Bronchial epithelial cell (primary cell): Measurements from ENCODE around the gene PITRM1. TPM values are rescaled to one million over a fixed set of nuclear protein-coding genes. Genes with fewer than 3 reads are reported as not detected.
"Not testable (repeated sequence)": the region's sequence is repeated elsewhere in the genome, so short reads cannot be mapped to it uniquely, and the experiment has no call there.

Experiments used
- DNase-seq: peaks from one replicate; pipeline ENCODE4 v3.0.0-alpha.2; 2010; ENCODE audit warnings: low read depth
- FAIRE-seq: peaks from 2 replicates; lab custom pipeline; 2011; peaks lifted over from hg19 to GRCh38; lab: Jason Lieb, UNC
- H3K27me3 ChIP-seq: 2 replicates; pipeline ENCODE4 v1.5.1; 2011; ENCODE audit warnings: low read length; ENCODE audit not compliant: control insufficient read depth, insufficient read depth
- H3K36me3 ChIP-seq: 2 replicates; pipeline ENCODE4 v1.5.1; 2011; ENCODE audit warnings: low read length; ENCODE audit not compliant: control insufficient read depth, insufficient read depth
- H3K4me3 ChIP-seq: 2 replicates; pipeline ENCODE4 v1.5.1; 2011; ENCODE audit warnings: mild to moderate bottlenecking, low read depth, low read length, control low read depth
- CTCF ChIP-seq: IDR thresholded peaks from 2 replicates; pipeline ENCODE4 v1.5.1; 2011; ENCODE audit warnings: mild to moderate bottlenecking, moderate library complexity, low read length, control low read depth, inconsistent platforms; ENCODE audit not compliant: insufficient read depth, severe bottlenecking
- total RNA-seq: library from RNA; depleted of rRNA; stranded (reverse); fragments of >200 nt; gene quantifications from 2 replicates; pipeline ENCODE4 v1.2.1, GENCODE V29; 2014

The PITRM1 gene
- total RNA-seq, 1 donor from 2014 or later, result 39.2 TPM

GRCh38 chr10:3178042-3178441, 5.5 kb upstream of the PITRM1 start:
- TF ChIP-seq CTCF, result no peak
- no peak overlapping the region for H3K4me3 ChIP-seq
- no peaks in the 10 kb centered on the region for H3K36me3 ChIP-seq
- DNase-seq (no peak), FAIRE-seq (no peak)
- H3K27me3 ChIP-seq, result peaks cover 2% of the 10 kb centered on the region

GRCh38 chr10:3173171-3173878, 743 bp upstream of the PITRM1 start:
- FAIRE-seq, result no peak
- Histone ChIP-seq H3K36me3 (peaks cover 8% of the 10 kb centered on the region), H3K27me3 (no peaks in the 10 kb centered on the region), H3K4me3 (peak overlapping the region; percentile 52)
- peak; percentile 89 for DNase-seq
- TF ChIP-seq CTCF, result no peak

GRCh38 chr10:3172081-3172445, 519 bp downstream of the PITRM1 start:
- H3K36me3 ChIP-seq, result peaks cover 13% of the 10 kb centered on the region
- DNase-seq, result peak; percentile 81
- FAIRE-seq, result no peak
- H3K4me3 ChIP-seq, result peak overlapping the region; percentile 88
- TF ChIP-seq CTCF, result no peak
- no peaks in the 10 kb centered on the region for H3K27me3 ChIP-seq

GRCh38 chr10:3171488-3171887, 1.1 kb downstream of the PITRM1 start:
- DNase-seq, FAIRE-seq: not testable (repeated sequence)

GRCh38 chr10:3169673-3170072, 2.9 kb downstream of the PITRM1 start:
- Histone ChIP-seq H3K27me3 (no peaks in the 10 kb centered on the region), H3K36me3 (peaks cover 25% of the 10 kb centered on the region), H3K4me3 (no peak overlapping the region)
- no peak for DNase-seq
- no peak for TF ChIP-seq CTCF
- FAIRE-seq, result no peak

More at GRCh38 chr10:3171488-3171887, 1.1 kb downstream of the PITRM1 start:
- H3K4me3 ChIP-seq, result peak overlapping the region; percentile 88
- not testable (repeated sequence) for H3K27me3 ChIP-seq
- H3K36me3 ChIP-seq, result peaks cover 17% of the 10 kb centered on the region

- H3K27me3 ChIP-seq, result no peaks in the 10 kb centered on the region
- H3K36me3 ChIP-seq, result peaks cover 27% of the 10 kb centered on the region
- no peak for TF ChIP-seq CTCF
- FAIRE-seq (no peak), DNase-seq (no peak)
- H3K4me3 ChIP-seq, result no peak overlapping the region
These were observed 3.3 kb downstream of the PITRM1 start for GRCh38 chr10:3169271-3169670.
